WI38 (cell line): Measurements from ENCODE around the gene PPIL4.

Experiments
- H3K4me3 ChIP-seq: 2 replicates; pipeline ENCODE4 v1.5.1; 2011; ENCODE audit warnings: low read depth, mild to moderate bottlenecking, control low read depth, low read length
- TF ChIP-seq, protein P1 (sequence below): IDR thresholded peaks from 2 replicates; pipeline ENCODE4 v1.5.1; 2012; ENCODE audit warnings: low read depth, mild to moderate bottlenecking, control low read depth, low read length

Gene PPIL4

DNA sequence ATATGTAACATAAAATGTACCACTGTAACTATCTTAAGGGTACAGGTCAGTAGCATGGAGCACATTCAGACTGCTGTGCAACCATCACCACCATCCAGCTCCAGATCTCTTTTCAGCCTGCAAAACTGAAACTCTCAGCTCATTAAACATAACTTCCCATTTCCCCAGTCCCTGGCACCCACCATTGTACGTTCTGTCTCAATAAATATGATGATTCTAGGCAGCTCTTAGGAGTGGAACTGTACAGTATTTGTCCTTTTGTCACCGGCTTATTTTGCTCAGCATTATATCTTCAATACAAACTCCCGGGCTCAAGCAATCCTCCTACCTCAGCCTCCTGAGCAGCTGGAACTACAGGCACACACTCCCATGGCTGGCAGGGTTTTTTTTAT, 62.5 kb downstream of the PPIL4 start:
- H3K4me3 ChIP-seq: no peak overlapping the region

GRCh38 chr6:149482545-149483333, 63.1 kb downstream of the PPIL4 start:
- no peak overlapping the region for H3K4me3 ChIP-seq
- TF ChIP-seq, protein P1, sequence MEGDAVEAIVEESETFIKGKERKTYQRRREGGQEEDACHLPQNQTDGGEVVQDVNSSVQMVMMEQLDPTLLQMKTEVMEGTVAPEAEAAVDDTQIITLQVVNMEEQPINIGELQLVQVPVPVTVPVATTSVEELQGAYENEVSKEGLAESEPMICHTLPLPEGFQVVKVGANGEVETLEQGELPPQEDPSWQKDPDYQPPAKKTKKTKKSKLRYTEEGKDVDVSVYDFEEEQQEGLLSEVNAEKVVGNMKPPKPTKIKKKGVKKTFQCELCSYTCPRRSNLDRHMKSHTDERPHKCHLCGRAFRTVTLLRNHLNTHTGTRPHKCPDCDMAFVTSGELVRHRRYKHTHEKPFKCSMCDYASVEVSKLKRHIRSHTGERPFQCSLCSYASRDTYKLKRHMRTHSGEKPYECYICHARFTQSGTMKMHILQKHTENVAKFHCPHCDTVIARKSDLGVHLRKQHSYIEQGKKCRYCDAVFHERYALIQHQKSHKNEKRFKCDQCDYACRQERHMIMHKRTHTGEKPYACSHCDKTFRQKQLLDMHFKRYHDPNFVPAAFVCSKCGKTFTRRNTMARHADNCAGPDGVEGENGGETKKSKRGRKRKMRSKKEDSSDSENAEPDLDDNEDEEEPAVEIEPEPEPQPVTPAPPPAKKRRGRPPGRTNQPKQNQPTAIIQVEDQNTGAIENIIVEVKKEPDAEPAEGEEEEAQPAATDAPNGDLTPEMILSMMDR: no peak

More for the DNA sequence above, 62.5 kb downstream of the PPIL4 start:
- TF ChIP-seq, protein P1: no peak

DNA sequence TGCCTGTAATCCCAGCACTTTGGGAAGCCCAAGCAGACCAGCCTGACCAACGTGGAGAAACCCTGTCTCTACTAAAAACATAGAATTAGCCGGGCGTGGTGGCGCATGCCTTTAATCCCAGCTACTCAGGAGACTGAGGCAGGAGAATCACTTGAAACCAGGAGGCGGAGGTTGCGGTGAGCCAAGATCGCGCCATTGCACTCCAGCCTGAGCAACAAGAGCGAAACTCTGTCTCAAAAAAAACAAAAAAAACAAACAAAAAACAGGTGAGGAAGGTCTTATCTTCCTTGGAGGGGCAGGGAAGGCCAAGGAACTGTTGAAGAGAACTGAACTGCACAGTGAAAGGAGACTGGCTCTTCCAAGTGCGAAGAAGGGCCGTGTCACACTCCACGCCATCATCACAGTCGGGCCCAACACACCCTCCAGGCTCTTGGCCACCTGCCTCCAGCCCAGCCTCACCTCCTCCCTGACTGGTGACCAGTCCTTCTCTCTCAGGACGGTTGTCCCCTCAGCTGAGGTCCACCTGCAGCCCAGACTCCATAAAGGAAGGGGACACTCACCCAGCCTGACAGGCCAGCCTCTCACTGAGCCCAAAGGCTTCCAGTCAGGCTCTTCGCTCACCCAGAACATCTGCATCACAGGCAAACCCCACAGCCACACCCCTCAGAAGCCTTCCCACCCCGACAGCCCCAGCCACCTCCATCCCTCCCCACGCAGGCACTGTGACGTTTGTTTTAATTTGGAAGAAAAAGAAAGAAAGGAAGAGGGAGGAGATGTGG, 65.2 kb downstream of the PPIL4 start:
- TF ChIP-seq, protein P1: no peak
- no peak overlapping the region for H3K4me3 ChIP-seq

DNA sequence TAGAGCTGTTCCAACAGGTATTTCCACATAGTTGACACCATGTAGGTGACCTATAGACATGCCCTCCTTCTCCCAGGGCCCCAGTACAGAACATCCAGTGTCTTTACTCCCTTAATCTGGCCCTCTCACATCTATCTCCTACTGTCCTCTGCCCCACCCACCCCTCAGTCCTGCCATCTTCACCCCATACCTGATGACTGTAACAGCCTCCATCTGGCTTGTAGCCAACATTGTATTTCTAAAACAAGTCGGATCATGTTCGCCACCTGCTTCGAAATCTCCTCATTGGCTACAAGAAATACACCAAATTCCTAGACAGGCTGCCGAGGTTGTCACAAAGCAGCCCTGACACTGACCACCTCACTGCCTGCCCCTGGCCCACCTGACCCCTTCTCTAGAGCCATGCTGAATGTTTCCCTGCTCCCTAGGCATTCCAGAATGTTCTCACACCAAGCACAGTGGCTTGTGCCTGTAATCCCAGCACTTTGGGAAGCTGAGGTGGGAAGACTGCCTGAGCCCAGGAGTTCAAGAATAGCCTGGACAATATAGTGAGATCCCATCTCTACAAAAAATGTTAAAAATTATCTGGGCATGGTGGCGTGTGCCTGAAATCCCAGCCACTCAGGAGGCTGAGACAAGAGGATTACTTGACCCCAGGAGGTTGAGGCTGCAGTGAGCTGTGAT, 67.1 kb downstream of the PPIL4 start:
- no peak overlapping the region for H3K4me3 ChIP-seq
- TF ChIP-seq, protein P1: no peak

- TF ChIP-seq, protein P1: no peak
- H3K4me3 ChIP-seq: no peak overlapping the region
Observed at GRCh38 chr6:149477544-149477943, 68.3 kb downstream of the PPIL4 start.

DNA sequence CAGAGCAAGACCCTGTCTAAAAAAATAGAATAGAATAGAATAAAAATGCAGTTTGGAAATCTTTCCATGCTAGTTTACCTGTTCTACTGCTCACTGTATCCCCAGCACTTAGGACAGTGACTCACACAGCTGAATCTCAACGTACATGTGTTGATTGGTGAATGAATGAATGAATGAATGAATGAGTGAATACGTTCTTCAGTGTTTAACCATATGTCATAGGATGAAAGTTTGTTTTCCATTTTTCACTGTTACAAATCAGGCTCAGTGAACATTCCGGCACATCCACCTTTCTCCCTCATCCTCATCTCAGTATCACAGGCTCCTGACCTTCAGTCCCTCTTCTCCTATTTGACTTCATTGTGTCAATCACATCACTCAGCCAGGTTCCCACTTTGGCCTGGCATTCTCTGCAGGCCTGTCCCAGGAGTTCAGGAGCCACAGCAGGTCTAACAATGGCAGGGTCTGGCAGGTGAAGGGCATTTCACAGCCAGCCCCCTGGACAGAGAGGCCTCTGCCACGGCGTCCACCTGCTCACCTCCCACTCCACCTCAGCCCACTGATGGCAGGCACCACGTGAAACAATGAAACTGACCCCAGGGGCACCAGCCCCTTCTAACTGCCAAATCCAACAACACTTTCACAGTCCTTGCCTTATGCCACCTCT, 68.9 kb downstream of the PPIL4 start:
- TF ChIP-seq, protein P1: no peak
- H3K4me3 ChIP-seq: no peak overlapping the region
